PC-3 (cell line): ENCODE results near the gene DGKI.

ENCODE experiments used
- EZH2 ChIP-seq: fragments of 300-600 bp; sonication (generic); IDR thresholded peaks from one replicate; pipeline ENCODE4 v1.6.1; 2017; ENCODE audit warnings: antibody characterized with exemption, mild to moderate bottlenecking, low read length; ENCODE audit not compliant: unreplicated experiment
- EZH2phosphoT487 ChIP-seq: fragments of 300-600 bp; sonication (generic); IDR thresholded peaks from 2 replicates; pipeline ENCODE4 v1.6.1; 2018; ENCODE audit warnings: mild to moderate bottlenecking, antibody characterized with exemption, low read length, borderline replicate concordance
- TF ChIP-seq, protein P1 (sequence below): fragments of 300-600 bp; sonication (generic); conservative IDR thresholded peaks from 2 replicates; pipeline ENCODE4 v1.5.1; 2017; ENCODE audit warnings: antibody characterized with exemption, low read depth, mild to moderate bottlenecking, low read length

- TF ChIP-seq, protein P1, sequence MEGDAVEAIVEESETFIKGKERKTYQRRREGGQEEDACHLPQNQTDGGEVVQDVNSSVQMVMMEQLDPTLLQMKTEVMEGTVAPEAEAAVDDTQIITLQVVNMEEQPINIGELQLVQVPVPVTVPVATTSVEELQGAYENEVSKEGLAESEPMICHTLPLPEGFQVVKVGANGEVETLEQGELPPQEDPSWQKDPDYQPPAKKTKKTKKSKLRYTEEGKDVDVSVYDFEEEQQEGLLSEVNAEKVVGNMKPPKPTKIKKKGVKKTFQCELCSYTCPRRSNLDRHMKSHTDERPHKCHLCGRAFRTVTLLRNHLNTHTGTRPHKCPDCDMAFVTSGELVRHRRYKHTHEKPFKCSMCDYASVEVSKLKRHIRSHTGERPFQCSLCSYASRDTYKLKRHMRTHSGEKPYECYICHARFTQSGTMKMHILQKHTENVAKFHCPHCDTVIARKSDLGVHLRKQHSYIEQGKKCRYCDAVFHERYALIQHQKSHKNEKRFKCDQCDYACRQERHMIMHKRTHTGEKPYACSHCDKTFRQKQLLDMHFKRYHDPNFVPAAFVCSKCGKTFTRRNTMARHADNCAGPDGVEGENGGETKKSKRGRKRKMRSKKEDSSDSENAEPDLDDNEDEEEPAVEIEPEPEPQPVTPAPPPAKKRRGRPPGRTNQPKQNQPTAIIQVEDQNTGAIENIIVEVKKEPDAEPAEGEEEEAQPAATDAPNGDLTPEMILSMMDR: no peak
- TF ChIP-seq EZH2phosphoT487: no peak
- TF ChIP-seq EZH2: no peak
Measured at GRCh38 chr7:137690635-137691034, 156.1 kb downstream of the DGKI start.
